GM12801 (cell line): ENCODE results near the gene CLCN6.

Experiments
- TF ChIP-seq, protein P1 (sequence below): IDR thresholded peaks from one replicate; pipeline ENCODE4 v1.5.1; 2011; ENCODE audit warnings: control low read depth; ENCODE audit not compliant: insufficient read length; ENCODE audit errors: extremely low read depth

CLCN6 gene

DNA sequence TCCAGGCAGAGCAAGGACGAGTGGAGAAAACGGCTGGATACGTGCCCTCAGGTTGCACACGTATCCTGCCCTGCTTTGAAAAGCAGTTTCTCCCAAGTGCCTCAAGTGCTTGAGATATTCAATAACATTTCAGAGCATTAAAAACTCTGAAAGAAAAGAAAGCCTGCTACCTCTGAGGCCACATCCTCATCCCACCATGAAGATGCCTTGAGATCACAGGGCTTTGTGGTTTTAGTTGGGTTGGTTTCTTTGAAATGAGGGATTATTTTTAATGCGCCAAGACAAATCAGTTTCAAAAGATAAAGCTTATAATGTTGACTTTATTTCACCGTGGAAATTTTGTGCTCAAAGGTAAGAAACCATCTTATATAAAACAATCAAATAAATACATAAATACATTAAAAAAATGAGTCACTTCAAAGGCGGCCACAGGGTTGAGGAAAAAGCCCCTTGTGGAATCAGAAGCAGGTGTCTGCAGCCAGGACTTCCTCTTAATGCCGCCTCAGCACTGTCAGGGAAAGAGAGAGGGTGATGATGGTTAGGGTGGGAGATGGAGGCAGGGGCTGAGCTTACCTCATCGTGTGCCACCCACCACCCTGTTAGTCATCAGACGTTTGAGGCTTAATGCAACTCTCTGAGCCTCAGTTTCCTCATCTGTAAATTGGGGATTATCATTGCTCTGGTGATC is 51.3 kb downstream of the CLCN6 start:
- TF ChIP-seq, protein P1, sequence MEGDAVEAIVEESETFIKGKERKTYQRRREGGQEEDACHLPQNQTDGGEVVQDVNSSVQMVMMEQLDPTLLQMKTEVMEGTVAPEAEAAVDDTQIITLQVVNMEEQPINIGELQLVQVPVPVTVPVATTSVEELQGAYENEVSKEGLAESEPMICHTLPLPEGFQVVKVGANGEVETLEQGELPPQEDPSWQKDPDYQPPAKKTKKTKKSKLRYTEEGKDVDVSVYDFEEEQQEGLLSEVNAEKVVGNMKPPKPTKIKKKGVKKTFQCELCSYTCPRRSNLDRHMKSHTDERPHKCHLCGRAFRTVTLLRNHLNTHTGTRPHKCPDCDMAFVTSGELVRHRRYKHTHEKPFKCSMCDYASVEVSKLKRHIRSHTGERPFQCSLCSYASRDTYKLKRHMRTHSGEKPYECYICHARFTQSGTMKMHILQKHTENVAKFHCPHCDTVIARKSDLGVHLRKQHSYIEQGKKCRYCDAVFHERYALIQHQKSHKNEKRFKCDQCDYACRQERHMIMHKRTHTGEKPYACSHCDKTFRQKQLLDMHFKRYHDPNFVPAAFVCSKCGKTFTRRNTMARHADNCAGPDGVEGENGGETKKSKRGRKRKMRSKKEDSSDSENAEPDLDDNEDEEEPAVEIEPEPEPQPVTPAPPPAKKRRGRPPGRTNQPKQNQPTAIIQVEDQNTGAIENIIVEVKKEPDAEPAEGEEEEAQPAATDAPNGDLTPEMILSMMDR: no peak

DNA sequence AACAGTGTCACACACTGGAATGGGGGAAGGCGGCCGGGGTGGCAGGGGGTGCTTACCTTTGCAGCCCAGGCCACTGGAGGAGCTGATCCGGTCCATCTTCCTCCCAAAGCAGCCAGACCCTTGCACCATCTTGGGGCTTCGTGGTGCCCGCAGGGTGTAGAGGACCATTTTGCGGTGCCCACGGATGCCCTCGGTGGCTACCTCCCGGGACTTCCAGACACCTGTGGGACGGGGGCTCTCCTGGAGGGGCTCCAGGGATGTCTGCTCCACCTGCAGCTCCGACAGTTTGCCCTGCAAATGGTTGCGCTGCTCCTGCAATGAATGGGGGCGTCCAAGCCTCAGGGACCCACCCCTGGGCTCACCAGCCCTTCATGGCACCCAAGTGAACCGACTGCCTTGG is 52.2 kb downstream of the CLCN6 start:
- TF ChIP-seq, protein P1: no peak

DNA sequence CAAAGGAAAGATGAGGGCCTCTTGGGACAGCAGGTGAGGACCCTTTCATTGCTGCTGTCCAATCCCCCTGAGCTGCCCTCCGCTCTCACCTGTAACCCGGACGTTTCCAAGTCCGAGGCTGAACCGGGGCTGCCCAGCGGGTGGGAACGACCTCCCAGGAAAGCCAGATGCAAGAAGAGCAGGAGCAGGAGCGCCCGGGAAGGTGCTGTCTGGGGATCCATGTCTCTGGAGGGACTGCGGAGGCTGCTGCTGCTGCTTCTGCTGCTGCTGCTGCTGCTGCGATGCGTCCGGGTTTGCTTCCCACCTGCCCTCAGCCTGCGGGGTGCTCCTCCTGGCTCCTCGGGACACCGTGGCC is 52.6 kb downstream of the CLCN6 start, which contains the start of gene NPPB:
Gene NPPB, minus strand, starts transcription at position 333 of the 355 bp plus-strand sequence. Its CDS starts 112 bp downstream, at position 221.
- TF ChIP-seq, protein P1: no peak

DNA sequence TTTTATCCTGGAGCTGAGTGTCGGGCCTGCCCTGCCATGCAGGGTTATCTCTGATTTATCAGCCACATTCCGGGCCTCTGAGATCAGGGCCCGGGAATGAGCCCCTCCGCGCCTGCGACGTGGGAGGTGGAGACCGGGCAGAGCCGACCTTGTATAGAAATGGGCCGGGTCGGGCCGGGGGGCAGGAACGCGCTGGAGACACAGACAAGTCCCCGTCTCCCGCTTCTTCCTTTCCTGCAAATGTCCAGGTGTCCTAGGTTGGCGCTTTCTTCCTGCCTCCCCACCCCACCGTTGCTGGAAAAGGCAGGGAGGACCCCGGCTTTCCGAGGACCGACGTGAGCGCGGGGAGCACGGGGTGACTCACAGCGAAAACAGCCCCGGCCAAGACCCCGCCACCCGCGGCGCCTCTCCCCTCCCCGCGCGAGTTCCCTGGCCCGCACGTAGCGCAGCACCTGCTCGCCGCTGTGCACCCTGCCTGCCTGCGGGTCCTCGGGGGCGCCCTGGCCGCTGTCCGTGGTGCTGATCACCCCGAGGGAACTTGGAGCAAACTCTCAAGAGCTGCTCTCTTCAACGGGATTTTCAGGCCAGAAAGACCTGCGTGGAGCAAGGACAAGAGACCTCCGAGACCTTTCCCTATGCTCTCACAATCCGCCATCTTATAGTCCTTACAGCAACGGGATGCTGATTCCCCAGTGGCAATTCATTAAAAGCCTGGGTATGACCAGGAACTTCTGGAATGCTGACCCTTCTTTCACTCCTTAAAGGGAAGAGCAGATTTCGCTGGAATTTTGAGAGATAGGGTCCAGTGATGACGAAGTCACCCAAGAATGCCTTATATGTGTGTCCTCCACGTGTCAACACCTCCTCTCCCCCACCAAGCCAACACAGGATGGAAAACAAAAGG is 53.2 kb downstream of the CLCN6 start:
- TF ChIP-seq, protein P1: no peak

DNA sequence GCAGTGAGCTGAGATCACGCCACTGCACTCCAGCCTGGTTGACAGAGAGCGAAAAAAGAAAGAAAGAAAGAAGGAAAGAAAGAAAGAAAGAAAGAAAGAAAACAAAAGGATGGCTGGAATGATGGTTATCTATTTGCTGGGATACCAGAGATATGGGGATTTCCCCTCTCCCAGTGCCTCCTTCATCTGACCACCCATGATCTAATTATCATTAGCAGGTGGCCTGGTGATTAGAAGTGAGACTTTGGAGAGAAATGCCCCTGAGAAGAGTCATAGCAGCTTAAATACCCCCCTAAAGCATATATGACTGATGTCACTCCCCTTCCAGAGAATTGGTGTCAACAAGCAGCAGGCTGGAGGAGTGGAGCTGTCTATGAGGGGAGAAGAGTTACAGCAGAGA is 54.1 kb downstream of the CLCN6 start:
- TF ChIP-seq, protein P1: no peak

DNA sequence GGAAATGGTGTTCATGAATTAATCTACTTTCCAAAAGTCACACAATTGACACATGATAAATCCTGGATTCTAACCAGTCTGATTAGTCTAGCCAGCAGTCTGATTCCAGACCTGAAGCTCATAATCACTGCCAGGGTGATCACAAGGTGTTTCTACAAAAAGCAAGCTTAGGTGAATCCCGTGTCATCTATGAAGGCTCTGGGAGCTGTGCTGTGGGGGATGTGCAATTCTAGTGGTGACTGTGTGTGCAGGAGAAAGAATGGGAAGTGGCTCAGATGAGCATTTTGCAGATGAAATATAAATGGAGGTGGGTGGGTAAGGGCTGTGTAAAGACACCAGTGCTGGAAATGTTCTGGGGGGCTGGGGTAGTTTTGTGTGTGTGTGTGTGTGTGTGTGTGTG is 54.6 kb downstream of the CLCN6 start:
- TF ChIP-seq, protein P1: no peak

DNA sequence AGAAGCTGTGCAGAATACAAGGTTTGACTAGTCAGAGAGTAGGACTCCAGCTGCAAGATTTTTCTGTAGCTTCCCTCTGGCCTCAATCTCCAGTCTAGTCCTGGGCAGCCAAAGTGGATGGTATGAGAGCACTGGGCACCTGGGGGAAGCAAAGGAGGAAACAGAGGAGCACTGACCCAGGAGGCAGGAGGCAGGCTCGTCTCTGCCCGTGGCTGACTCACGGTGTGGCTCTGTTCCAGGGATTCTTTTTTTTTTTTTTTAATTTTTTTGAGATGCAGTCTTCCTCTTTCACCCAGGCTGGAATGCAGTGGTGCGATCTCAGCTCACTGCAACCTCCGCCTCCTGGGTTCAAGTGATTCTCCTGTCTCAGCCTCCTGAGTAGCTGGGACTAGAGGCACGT is 56.9 kb downstream of the CLCN6 start:
- TF ChIP-seq, protein P1: no peak
